HG03439 (cell line): ENCODE measurements around the gene RC3H2.
"Not testable (repeated sequence)": the region's sequence is repeated elsewhere in the genome, so short reads cannot be mapped to it uniquely, and the experiment has no call there.

Experiments
- ATAC-seq: cut with Tn5 transposase; IDR thresholded peaks from one replicate; pipeline ENCODE4 v1.9.1; 2021; ENCODE audit warnings: mild to moderate bottlenecking, moderate library complexity; ENCODE audit not compliant: unreplicated experiment

The RC3H2 gene

GRCh38 chr9:122810306-122810946, 94.7 kb downstream of the RC3H2 start:
- ATAC-seq: peak; percentile 84

GRCh38 chr9:122809261-122809660, 95.9 kb downstream of the RC3H2 start:
- not testable (repeated sequence) for ATAC-seq

GRCh38 chr9:122808141-122808540, 97.0 kb downstream of the RC3H2 start:
- ATAC-seq: no peak

GRCh38 chr9:122807271-122807900, 97.8 kb downstream of the RC3H2 start:
- no peak for ATAC-seq

- no peak for ATAC-seq
Observed at GRCh38 chr9:122806661-122807060, 98.5 kb downstream of the RC3H2 start.

GRCh38 chr9:122800066-122801060, 104.8 kb downstream of the RC3H2 start, which contains the start of gene OR1K1:
Gene OR1K1, plus strand, starts transcription at chr9:122800123. Its CDS starts 0 bp downstream, at chr9:122800123.
- no peak for ATAC-seq

- ATAC-seq: no peak
Observed at GRCh38 chr9:122797316-122798063, 107.7 kb downstream of the RC3H2 start.
